Esophagus mucosa (tissue), 1 donor: ENCODE measurements around the gene SPRTN. TPM values are rescaled to one million over a fixed set of nuclear protein-coding genes. Genes with fewer than 3 reads are reported as not detected.
A peak's percentile ranks its signal among the peaks of the same experiment; 100 is the strongest.
"Not testable (repeated sequence)": the region's sequence is repeated elsewhere in the genome, so short reads cannot be mapped to it uniquely, and the experiment has no call there.

Experiments
- ATAC-seq: fragments of 200-7000 bp; cut with Tn5 transposase; one replicate; pipeline ENCODE4 v1.9.1; 2020
- total RNA-seq: library from RNA; stranded (reverse); gene quantifications from one replicate; pipeline ENCODE4 v1.2.4, GENCODE V29; 2023
- donor health status: DM: yes; HTN: yes; CAD: no.

The SPRTN gene
- total RNA-seq, 1 donor from 2014 or later: 7.6 TPM

- peak; percentile 4 for ATAC-seq
These were observed 1.0 kb upstream of the SPRTN start for GRCh38 chr1:231337043-231337471.

- ATAC-seq: peak; percentile 93
These were observed 422 bp upstream of the SPRTN start, which contains the start of gene EXOC8 for GRCh38 chr1:231337472-231338269. Gene EXOC8, minus strand, starts transcription at chr1:231337852. Its CDS starts 107 bp downstream, at chr1:231337745.

- no peak for ATAC-seq
These were observed 2.4 kb downstream of the SPRTN start for GRCh38 chr1:231340328-231341013.

GRCh38 chr1:231347961-231348360, 9.9 kb downstream of the SPRTN start:
- ATAC-seq: no peak

GRCh38 chr1:231348442-231348841, 10.3 kb downstream of the SPRTN start:
- no peak for ATAC-seq

GRCh38 chr1:231348856-231349255, 10.8 kb downstream of the SPRTN start:
- ATAC-seq: not testable (repeated sequence)

- no peak for ATAC-seq
These were observed 13.7 kb downstream of the SPRTN start for GRCh38 chr1:231351816-231352215.

- no peak for ATAC-seq
These were observed 15.0 kb downstream of the SPRTN start for GRCh38 chr1:231353086-231353485.

- ATAC-seq: no peak
These were observed 16.4 kb downstream of the SPRTN start for GRCh38 chr1:231354330-231355020.

- ATAC-seq: no peak
These were observed 17.1 kb downstream of the SPRTN start for GRCh38 chr1:231355171-231355570.

GRCh38 chr1:231357187-231357772, 19.2 kb downstream of the SPRTN start:
- no peak for ATAC-seq

- ATAC-seq: peak; percentile 89
These were observed 19.8 kb downstream of the SPRTN start for GRCh38 chr1:231357831-231358354.

GRCh38 chr1:231359113-231359512, 21.0 kb downstream of the SPRTN start:
- ATAC-seq: peak; percentile 70

- no peak for ATAC-seq
These were observed 24.2 kb downstream of the SPRTN start for GRCh38 chr1:231362325-231362724.

- ATAC-seq: no peak
These were observed 25.5 kb downstream of the SPRTN start for GRCh38 chr1:231363624-231364023.

- no peak for ATAC-seq
These were observed 26.1 kb downstream of the SPRTN start for GRCh38 chr1:231364192-231364591.

- no peak for ATAC-seq
These were observed 31.2 kb downstream of the SPRTN start for GRCh38 chr1:231369282-231369681.

GRCh38 chr1:231372501-231372900, 34.4 kb downstream of the SPRTN start:
- ATAC-seq: no peak

- ATAC-seq: no peak
These were observed 36.3 kb downstream of the SPRTN start for GRCh38 chr1:231374394-231374793.

- ATAC-seq: no peak
These were observed 38.0 kb downstream of the SPRTN start for GRCh38 chr1:231376101-231376500.

- ATAC-seq: no peak
These were observed 38.9 kb downstream of the SPRTN start for GRCh38 chr1:231376875-231377549.

GRCh38 chr1:231381729-231382128, 43.6 kb downstream of the SPRTN start:
- ATAC-seq: peak; percentile 42
